Fibroblast of pulmonary artery (primary cell): ENCODE results near the gene EPGN.

Experiments used
- DNase-seq: peaks from one replicate; pipeline ENCODE4 v3.0.0-alpha.2; 2010; ENCODE audit warnings: low read depth
- H3K4me3 ChIP-seq: replicated peaks from 2 replicates; pipeline ENCODE4 v1.5.1; 2011; ENCODE audit warnings: low read depth, mild to moderate bottlenecking, control low read depth, low read length, moderate library complexity
- CTCF ChIP-seq: IDR thresholded peaks from 2 replicates; pipeline ENCODE4 v1.5.1; 2011; ENCODE audit warnings: mild to moderate bottlenecking, control low read depth, low read length, inconsistent platforms; ENCODE audit errors: missing control alignments

Gene EPGN

GRCh38 chr4:74364652-74365491, 56.6 kb downstream of the EPGN start, which contains the start of gene EREG:
Gene EREG (plus strand): TSS chr4:74365145. CDS start chr4:74365309, 164 bp downstream.
- no peak for TF ChIP-seq CTCF
- H3K4me3 ChIP-seq: peak within 1 kb of the TSS; percentile 63
- DNase-seq: peak; percentile 61

GRCh38 chr4:74365761-74366160, 57.5 kb downstream of the EPGN start:
- peak overlapping the region; percentile 63 for H3K4me3 ChIP-seq
- TF ChIP-seq CTCF: no peak
- peak; percentile 23 for DNase-seq
